Activated CD4-positive, alpha-beta T cell treated with anti-CD3 and anti-CD28 coated beads for 24 hours (primary cell): ENCODE measurements around the gene PID1.

Source experiments
- DNase-seq, 2 donors: peaks; one replicate each; pipeline ENCODE4 v3.0.0-alpha.2; 2020; ENCODE audit warnings: low read depth in 2 of 2

Gene PID1

DNA sequence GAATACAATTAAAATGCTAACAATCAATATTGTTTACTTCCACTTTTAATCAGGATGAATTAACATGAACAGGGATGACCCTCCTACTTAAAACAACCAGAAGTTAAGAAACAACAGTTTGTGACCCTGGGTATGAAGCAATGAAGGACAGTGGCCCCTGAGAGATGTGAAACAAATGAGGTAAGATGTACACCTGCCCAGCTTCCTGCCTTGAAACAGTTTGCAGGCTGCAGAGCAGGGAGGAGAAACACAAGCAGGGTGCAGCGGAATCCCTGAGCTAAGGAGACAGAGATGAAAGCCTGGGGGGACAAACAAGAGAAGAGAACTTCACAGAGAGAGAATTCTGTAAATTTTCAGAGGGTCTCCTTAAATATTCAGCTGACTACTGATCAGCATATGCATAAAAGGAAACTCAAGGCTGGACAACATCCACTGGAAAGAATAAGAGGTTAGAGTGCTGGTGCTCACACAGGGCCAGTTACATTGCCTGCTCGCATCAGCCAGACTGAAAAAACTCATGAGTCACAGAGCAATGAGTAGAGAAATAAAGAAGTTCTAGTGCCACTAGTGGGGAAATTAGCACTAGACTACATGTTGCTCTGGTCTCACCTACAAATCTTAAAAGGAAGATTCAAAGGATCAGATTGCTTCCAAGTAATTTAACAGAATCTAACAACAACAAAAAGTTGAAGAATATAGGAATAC lies 106.4 kb downstream of the PID1 start:
- no peak for DNase-seq

DNA sequence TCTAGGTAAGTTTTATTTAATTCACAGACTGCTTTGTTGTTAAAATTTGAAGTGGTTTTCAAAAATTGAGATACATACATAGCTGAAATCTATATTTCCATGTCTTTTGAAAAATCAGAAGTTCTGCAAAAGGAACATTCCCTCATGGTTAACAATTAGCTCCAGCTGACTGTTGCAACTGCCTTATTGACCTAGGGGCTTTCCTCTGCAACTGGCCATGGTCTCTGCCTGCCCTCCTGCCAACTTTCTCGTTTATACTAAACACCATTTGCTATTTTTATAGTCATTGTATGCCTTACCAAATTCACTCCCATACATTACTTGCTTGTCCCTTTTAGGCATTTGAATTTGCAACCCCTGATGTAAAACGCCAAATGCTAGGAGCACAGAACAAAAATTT lies 107.2 kb downstream of the PID1 start:
- no peak for DNase-seq

- no peak for DNase-seq
These were observed 109.1 kb downstream of the PID1 start for GRCh38 chr2:229162015-229162414.

- DNase-seq, result no peak
These were observed 110.1 kb downstream of the PID1 start for GRCh38 chr2:229160984-229161383.

DNA sequence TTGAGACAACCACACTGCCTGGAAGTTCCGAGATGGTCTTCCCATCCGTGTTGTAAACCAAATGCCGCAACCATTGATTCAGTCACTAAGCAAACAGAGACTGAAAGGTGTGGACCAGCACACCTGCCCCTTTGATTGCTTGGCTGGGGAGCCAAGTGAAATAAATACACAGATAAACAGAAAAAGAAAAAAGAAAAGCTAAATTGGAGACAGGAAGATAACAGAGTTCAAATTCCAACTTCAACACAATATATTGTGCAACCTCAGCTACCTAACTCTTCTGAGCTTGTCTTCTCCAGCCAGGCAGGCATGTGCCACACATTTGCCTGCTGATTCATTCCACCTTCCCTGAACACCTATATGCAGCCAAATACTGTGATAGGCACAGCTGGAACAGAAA lies 110.9 kb downstream of the PID1 start:
- DNase-seq, result no peak

- no peak for DNase-seq
These were observed 111.7 kb downstream of the PID1 start for GRCh38 chr2:229159405-229159804.

GRCh38 chr2:229154381-229154780 lies 116.7 kb downstream of the PID1 start:
- DNase-seq, result no peak

GRCh38 chr2:229153951-229154350 lies 117.1 kb downstream of the PID1 start:
- no peak for DNase-seq

DNA sequence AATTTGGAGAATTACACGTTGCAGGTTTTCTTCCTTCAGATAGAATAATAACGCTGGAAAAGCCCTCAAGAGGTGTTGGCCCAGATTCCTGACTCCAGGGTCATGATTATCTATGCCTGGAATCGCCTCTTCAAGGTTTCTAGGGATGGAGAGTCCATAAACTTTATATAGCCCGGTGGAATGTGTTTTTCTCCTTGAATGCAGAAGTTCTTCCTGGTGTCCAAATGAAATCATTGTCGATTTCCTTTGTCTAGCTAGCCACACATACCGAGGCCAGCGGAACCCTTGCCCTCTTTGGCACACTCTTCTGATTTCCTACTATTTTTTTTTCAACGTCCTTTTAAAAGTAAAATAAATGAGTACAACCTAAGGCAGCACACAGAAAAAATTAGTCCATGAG lies 117.8 kb downstream of the PID1 start:
- no peak for DNase-seq

DNA sequence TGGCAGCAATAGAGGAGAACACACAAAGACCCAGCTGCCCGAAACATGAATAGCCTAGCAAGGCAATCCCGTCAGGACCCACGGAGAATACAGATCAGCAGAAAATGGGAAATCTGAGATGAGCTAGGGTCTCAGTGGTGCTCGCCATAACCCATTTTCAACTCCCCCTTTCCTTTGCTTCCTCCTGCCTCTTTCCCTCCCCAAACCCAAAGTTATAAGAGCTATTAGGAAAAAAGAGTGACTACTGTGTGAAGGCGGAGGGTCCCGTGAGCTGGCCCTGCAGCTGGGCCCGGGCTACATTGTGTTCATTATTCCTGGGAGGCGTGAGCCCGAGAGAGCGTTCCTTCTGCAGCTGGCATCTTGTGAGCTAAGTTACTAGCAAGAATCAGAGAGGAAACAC lies 118.4 kb downstream of the PID1 start:
- DNase-seq, result no peak

GRCh38 chr2:229150317-229150716 lies 120.8 kb downstream of the PID1 start:
- no peak for DNase-seq

DNA sequence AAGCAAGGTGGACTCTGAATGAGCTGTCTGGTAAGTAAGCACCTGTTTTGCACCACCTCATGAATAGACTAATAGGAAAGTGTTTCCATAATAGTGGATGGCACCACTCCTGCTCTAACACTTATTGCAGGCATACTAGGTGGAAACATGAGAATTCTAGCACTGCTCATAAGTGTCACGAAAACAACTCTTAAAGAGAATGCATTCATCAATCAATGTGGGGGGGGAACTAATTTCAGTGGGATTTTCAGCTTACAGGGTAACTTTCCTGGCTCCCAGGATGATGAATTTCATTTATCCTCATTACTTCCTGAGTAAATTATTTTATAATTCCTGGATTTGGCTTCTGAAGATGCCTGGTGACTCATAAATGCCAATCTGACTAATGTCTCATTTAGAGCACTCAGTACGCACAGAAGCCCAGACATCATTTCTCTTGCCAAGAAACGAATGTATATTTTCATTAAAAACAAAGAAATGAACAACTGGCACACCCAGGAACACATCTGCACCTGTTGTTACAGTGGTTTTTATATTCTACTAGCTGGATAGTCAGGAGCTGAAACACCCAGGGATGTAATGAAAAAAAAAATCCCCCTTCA lies 129.6 kb downstream of the PID1 start:
- no peak for DNase-seq

DNA sequence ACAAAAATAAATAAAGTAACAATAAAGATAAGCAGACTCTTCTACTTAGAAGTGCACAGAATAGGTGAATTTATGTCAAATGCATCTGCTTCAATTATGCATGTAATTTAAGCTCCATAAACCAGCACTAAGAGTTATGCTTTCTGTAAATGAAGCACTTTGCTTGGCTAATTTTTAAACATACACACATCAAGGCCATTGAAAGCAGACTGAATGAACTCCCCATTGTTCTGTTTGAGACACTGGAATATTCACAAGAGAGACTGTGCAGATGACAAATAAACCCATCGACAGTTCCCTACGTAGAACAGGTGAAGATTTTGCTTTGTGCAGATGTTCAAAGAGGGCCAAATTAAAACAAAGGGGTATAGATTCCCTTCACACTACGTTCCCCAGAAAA lies 133.4 kb downstream of the PID1 start:
- DNase-seq, result no peak

DNA sequence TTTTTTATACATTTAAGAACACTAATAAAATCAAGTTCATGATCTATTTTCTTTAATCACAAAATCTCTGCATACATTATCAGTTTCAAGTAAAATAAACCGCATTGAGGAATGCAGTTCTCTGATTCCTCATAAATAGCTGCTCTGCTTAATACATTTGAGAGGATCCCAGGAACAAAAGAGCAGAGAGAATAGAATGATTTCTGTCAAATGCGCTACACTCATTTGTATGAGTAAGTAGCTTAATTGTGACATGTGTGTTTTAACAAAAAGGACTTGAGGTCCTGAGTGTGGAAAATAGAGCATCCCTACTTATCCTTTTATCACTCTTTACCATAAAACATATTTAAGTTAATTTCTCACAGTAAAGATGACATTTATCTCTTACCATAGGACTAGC lies 134.0 kb downstream of the PID1 start:
- no peak for DNase-seq

GRCh38 chr2:229133155-229133772 lies 137.8 kb downstream of the PID1 start:
- no peak for DNase-seq

- no peak for DNase-seq
These were observed 138.9 kb downstream of the PID1 start for GRCh38 chr2:229132236-229132635.

DNA sequence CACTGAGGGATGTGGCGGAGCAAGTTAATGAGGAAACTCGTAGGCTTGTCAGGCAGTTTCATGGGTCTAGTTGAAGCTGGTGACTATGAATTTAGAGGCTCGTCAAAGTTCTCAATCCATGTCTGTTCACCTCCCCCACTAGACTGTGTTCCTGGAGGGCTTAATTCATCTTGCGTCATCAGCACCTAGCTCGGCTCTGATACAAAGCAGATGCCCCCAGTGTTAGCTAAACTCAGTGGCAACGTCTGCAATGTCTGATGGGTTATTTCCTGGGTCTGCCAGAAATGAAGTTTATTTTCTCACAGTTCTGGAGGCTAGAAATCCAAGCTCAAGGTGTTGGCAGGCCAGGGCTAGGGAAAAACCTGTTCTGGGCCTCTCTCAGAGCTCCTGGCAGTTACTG lies 140.6 kb downstream of the PID1 start:
- DNase-seq, result no peak

- no peak for DNase-seq
These were observed 141.2 kb downstream of the PID1 start for GRCh38 chr2:229129738-229130371.

- no peak for DNase-seq
These were observed 143.6 kb downstream of the PID1 start for GRCh38 chr2:229127471-229127870.

GRCh38 chr2:229126066-229126465 lies 145.0 kb downstream of the PID1 start:
- DNase-seq, result no peak

DNA sequence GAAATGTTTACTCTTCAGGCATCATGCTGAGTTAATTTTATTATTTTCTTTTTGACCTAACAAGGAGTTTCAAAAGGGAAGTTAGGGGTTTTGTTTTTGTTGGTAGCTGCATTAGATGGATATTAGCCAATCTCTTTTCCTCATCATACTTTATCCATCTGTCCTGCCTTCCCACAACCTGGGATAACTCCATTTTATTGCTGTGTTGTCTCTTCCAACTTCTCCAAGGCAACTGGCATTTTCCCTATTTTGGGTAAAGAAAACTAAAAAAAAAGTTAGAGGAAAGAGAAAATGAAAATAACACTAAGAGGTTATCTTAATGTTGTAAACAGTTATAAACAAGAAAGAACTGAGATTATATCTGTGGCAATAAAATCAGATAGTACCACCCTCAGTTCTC lies 147.0 kb downstream of the PID1 start:
- DNase-seq, result no peak

DNA sequence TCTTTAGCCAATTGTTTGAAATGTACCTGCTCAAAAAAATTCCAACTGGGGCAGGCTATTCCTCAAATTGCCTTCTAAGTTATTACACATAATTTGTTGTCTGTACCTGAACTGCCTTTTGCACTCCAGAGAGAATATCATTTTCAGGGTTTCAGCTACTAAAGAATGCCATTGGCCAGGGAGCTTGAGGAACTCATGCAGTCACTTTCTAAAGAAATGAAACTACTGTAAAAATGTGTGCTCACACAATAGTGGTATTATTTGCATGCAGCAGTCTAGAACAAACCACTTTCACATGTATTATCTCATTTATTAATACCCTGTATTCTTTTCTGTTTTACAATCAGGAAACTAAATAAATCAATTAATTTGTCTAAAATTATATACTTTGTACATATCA lies 152.2 kb downstream of the PID1 start:
- DNase-seq, result no peak

DNA sequence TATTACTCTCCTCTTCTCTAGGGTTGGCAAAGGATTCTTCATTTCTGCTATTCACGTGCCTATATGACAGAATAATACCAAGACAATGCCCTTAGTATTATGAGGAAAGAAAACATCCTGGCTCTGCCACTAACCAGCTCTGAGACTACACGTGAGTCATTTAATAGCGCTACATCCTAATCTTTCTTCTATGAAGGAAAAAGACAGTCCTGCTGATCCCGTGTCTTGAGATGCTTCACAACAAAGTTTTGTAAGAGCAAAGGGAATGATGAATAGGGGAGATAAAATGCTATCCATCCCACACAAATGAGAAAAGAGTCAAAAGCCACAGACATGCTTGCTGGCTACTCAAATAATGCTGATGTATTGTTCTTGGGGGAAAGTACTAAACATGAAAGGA lies 152.8 kb downstream of the PID1 start:
- DNase-seq, result no peak
